NOMO-1 treated with DMSO at 0.1 percent for 48 hours (cell line): Measurements from ENCODE around the gene TECPR2.
"Not testable (repeated sequence)": the region's sequence is repeated elsewhere in the genome, so short reads cannot be mapped to it uniquely, and the experiment has no call there.

Experiments used
- DNase-seq: peaks from one replicate; lab custom pipeline; 2025; ENCODE audit not compliant: unreplicated experiment; lab: John Stamatoyannopoulos, UW

The TECPR2 gene

DNA sequence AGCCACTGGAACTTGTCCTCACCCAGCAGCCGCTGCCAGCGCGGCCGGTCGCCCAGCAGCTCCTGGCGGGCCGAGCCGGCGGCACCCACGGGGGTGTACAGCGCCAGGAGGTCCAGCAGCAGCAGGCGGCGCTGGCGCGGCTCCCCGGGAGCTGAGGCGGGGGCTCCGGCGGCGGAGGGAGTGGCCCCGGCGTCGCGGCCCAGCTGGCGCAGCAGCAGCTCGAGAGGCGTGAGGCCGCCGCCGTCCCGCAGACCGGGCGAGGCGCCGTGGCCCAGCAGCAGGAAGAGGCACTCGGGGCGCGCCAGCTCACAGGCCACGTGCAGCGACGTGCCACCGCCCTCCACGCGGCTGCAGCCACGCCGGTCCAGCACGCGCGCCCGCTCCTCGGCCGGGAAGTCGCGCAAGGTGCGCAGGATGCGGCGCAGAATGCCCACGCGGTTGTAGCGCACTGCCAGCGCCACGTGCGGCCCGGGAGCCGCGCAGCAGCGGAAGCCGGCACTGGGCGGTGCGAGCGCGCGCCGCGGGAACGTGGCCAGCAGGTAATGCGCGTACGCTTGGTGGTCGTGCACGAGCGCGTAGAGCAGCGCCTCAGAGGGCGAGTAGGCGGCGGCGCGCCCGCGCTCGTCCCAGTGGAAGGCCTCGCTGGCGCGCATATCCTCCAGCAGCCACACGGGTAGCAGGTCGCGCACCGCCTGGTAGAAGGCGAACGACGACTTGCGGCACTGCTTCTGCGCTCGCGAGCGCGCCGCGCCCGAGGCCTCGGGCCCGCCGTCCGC lies 144.5 kb downstream of the TECPR2 start:
- DNase-seq = no peak

GRCh38 chr14:102507857-102508312 lies 145.1 kb downstream of the TECPR2 start:
- no peak for DNase-seq

DNA sequence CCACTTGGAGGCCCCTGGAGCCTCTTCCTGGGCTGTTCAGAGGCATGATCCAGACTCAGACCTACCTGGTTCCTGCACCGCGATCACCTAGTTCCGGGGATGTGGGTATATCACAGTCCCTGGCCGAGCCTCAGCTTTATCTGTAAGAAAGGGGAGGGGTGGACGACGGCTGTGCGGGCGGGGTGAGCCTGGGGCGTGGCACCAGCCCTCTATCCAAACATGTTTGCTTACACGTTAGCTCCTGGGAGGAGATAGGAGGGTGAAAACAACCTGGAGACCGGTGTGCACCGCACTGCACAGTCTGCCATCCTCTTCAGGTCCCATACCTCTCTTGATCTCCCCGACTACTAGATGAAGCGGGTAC lies 145.7 kb downstream of the TECPR2 start:
- DNase-seq = no peak

GRCh38 chr14:102508774-102509745 lies 146.3 kb downstream of the TECPR2 start:
- DNase-seq = peak; percentile 26

GRCh38 chr14:102509746-102510615 lies 147.2 kb downstream of the TECPR2 start, which contains the start of gene ANKRD9:
TSS of gene ANKRD9 (minus strand) at chr14:102509776. CDS start at chr14:102507889, 1,887 bp downstream.
- peak; percentile 92 for DNase-seq

DNA sequence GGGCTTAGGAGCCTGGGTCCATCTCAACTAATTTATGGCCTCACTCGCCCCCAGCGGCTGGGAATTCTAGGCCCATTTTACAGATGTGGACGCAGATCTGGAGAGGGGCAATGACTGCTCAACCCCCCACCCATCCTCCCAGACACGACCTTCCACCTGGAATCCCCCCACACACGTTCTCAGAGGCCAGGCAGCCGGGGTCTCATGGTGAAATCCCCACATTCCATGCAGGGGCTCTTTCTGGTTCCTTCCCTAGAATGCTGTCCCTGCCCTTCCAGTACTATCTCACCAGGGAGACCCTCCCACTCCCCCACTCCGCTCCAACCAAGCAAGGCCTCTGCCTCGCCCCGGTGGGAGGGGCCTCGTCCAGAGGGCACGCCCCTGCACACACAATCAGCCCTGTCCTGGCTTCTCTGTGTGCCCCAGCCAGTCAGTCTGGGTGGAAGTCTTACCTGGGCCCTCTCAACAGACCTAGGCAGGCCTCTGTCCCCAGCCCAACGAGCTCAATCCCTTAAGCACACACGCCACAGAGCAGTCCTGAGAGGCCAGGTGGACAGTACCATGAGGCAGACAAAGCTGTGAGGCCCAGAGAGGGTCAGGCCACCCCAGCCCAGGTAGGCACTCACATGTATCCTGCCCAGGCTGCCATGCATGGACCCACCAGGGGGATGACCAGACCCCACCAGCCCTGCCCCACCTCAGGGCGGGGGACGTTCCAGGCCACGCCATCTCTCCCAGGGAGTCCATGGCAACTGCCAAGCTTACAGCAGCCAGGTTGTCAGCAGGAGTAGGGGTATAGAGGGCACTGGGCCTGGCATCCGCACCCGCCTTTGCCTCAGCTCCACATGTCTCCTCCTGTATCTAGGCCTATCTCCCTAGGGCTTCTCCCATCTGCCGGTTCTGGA lies 148.1 kb downstream of the TECPR2 start:
- DNase-seq = no peak

DNA sequence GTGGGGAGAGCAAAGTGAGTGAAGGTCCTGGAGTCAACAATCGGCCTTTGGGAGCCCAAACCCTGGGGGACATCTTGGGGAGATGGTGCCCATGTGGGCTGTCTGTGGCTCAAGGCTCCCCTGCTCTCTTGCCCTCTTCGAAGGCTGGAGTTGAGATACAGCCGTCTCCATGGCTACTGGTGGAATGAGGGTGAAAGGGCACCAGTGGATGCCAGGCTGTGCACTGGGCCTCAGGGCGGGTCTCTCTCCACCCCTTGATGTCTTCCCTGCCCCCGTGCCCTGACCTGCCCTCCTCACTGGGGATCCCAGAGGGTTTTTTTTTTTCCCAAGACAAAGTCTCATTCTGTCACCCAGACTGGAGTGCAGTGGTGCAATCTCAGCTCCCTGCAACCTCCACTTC lies 148.8 kb downstream of the TECPR2 start:
- no peak for DNase-seq

DNA sequence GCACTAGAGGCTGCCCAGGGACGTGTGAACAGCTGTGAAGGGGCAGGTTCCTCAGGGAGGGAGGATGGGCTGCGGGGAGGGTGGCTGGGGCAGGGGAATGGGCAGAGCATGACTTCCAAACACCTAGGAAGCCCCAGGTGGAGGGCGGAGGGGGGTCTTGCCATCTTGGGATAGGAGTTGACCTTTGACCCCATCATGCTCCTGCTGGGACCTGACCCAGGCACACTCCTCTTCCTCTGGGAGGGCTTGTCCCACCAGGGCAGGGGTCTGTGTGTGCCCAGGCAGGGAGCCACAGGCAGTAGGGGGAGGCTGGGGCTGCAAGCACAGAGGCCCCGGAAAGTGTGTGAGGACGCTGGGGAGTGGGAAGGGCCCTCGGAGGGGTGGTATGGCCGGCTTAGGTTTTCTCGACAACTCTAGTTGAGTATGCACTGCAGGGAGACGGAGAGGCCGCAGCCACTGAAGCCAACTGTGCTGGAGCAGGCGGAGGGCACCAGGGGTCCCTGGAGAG lies 150.1 kb downstream of the TECPR2 start:
- DNase-seq = no peak

GRCh38 chr14:102513899-102514772 lies 151.4 kb downstream of the TECPR2 start:
- DNase-seq = no peak

GRCh38 chr14:102514987-102515733 lies 152.4 kb downstream of the TECPR2 start:
- no peak for DNase-seq

- DNase-seq = peak; percentile 35
Observed at GRCh38 chr14:102516531-102517391, 154.0 kb downstream of the TECPR2 start.

- DNase-seq = no peak
Observed at GRCh38 chr14:102517392-102518062, 154.8 kb downstream of the TECPR2 start.

DNA sequence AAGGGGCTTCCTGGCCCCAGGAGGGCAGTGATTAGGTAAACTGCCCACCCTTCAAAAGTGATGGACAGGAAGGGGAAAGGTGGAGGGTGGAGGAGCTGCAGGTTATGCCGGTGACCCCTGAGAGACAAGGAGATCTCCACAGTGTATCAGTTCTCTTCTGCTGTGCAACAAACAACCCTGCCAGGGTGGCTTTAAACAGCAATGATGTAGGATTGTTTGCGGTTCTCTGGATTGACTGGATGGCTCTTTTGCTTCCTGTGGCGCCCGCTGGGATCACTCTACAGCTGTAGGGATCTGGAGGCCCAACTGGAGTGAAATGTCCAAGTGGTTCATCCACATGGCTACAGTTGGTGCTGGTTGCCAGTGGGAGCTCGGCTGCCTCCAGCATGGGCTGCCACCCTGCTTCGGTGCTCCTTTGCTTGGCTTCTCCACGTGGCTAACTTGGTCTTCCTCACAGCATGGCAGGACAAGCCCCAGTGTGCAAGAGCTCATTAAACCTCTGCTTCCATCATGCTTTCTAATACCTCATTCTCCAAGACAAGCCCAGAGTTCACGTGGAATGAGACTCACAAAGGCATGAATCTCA lies 155.4 kb downstream of the TECPR2 start:
- no peak for DNase-seq

DNA sequence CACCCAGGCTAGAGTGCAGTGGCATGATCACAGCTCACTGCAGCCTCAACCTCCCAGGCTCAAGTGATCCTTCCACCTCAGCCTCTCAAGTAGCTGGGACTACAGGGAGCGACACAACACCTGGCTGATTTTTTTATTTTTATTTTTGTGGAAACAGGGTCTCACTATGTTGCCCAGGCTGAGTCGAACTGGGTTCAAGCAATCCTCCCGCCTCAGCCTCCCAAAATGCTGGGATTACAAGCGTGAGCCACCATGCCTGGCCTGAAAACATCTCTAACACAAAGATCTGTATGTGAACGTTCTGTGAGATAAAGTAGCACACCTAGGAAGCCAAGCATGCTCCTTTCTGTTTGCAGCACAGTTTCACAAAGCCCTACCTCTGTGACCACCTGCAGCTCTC lies 157.0 kb downstream of the TECPR2 start:
- not testable (repeated sequence) for DNase-seq

- no peak for DNase-seq
Observed at GRCh38 chr14:102523200-102523568, 160.4 kb downstream of the TECPR2 start.
